ENCODE results near the gene MEGF11. TPM values are rescaled to one million over a fixed set of nuclear protein-coding genes. Genes with fewer than 3 reads are reported as not detected.

The MEGF11 gene
- total and polyA plus RNA-seq, 8 donors = 0.05 to 0.92 (median 0.14) TPM; not detected in 4

GRCh38 chr15:66188464-66188863 is 65.1 kb downstream of the MEGF11 start:
- Histone ChIP-seq H3K27ac (no peak overlapping the region), H3K4me3 (no peak overlapping the region), H3K4me1 (peaks cover 0 to 10% (median 0%) of the 10 kb centered on the region in 4 donors), H3K27me3 (peaks cover 0 to 52% (median 0%) of the 10 kb centered on the region in 3 donors), H3K9me3 (no peaks in the 10 kb centered on the region), H3K36me3 (no peaks in the 10 kb centered on the region)
- WGBS, 5 donors = 75 to 84% (median 81%) methylated on average over 4 of the region's 4 CpGs
- TF ChIP-seq CTCF (IDR thresholded peaks at IDR 0.05) = no peak
- no peak for TF ChIP-seq POLR2AphosphoS5 (IDR thresholded peaks at IDR 0.05)
- no peak for TF ChIP-seq POLR2A (IDR thresholded peaks at IDR 0.05)
- no peak for TF ChIP-seq EP300 (IDR thresholded peaks at IDR 0.05)
- intact Hi-C loops (cut with DNase I; ENCODE audit: low total_unique reads) = no loop called here
- DNase-seq = peak in 1 of 2 donors; percentile 20

- no peak overlapping the region for H3K4me3 ChIP-seq
- no peak overlapping the region for H3K27ac ChIP-seq
- WGBS, 5 donors = 73 to 90% (median 86%) methylated on average over 6 of the region's 6 CpGs
- H3K9me3 ChIP-seq = no peaks in the 10 kb centered on the region
- peaks cover 0 to 10% (median 0%) of the 10 kb centered on the region in 4 donors for H3K4me1 ChIP-seq
- peak in 1 of 2 donors; percentile 5 for DNase-seq
- TF ChIP-seq POLR2AphosphoS5 (IDR thresholded peaks at IDR 0.05) (no peak), CTCF (IDR thresholded peaks at IDR 0.05) (no peak), POLR2A (IDR thresholded peaks at IDR 0.05) (no peak), EP300 (IDR thresholded peaks at IDR 0.05) (no peak)
- intact Hi-C loops (cut with DNase I; ENCODE audit: low total_unique reads) = no loop called here
- no peaks in the 10 kb centered on the region for H3K36me3 ChIP-seq
- H3K27me3 ChIP-seq = peaks cover 0 to 52% (median 0%) of the 10 kb centered on the region in 3 donors
Measured at GRCh38 chr15:66187271-66187670, 66.3 kb downstream of the MEGF11 start.

GRCh38 chr15:66186049-66186825 is 67.3 kb downstream of the MEGF11 start:
- peaks cover 0 to 10% (median 0%) of the 10 kb centered on the region in 4 donors for H3K4me1 ChIP-seq
- no peaks in the 10 kb centered on the region for H3K9me3 ChIP-seq
- H3K27ac ChIP-seq = peak overlapping the region in 1 of 5 donors; percentile 47
- H3K36me3 ChIP-seq = no peaks in the 10 kb centered on the region
- intact Hi-C loops (cut with DNase I; ENCODE audit: low total_unique reads) = no loop called here
- H3K4me3 ChIP-seq = no peak overlapping the region
- H3K27me3 ChIP-seq = peaks cover 0 to 52% (median 0%) of the 10 kb centered on the region in 3 donors
- DNase-seq = peak in 1 of 2 donors; percentile 9
- 60 to 72% (median 69%) methylated on average over 7 of the region's 7 CpGs for WGBS, 5 donors
- no peak for TF ChIP-seq POLR2AphosphoS5 (IDR thresholded peaks at IDR 0.05)
- TF ChIP-seq CTCF (IDR thresholded peaks at IDR 0.05) = no peak
- TF ChIP-seq POLR2A (IDR thresholded peaks at IDR 0.05) = no peak
- no peak for TF ChIP-seq EP300 (IDR thresholded peaks at IDR 0.05)

- 33 to 57% (median 46%) methylated on average over 7 to 8 of the region's 8 CpGs for WGBS, 5 donors
- Histone ChIP-seq H3K4me1 (peaks cover 0 to 10% (median 0%) of the 10 kb centered on the region in 4 donors), H3K4me3 (no peak overlapping the region), H3K36me3 (no peaks in the 10 kb centered on the region), H3K27me3 (peaks cover 0 to 55% (median 0%) of the 10 kb centered on the region in 3 donors), H3K9me3 (no peaks in the 10 kb centered on the region), H3K27ac (peak overlapping the region in 1 of 5 donors; percentile 47)
- peak in 1 of 2 donors; percentile 3 for DNase-seq
- TF ChIP-seq CTCF (IDR thresholded peaks at IDR 0.05) = no peak
- TF ChIP-seq POLR2AphosphoS5 (IDR thresholded peaks at IDR 0.05) = no peak
- no peak for TF ChIP-seq POLR2A (IDR thresholded peaks at IDR 0.05)
- no peak for TF ChIP-seq EP300 (IDR thresholded peaks at IDR 0.05)
- intact Hi-C loops (cut with DNase I; ENCODE audit: low total_unique reads) = no loop called here
Measured at GRCh38 chr15:66184936-66185790, 68.4 kb downstream of the MEGF11 start.
